HG03575 (cell line): ENCODE measurements around the gene P2RY11.
A peak's percentile ranks its signal among the peaks of the same experiment; 100 is the strongest.

Experiments used
- ATAC-seq: cut with Tn5 transposase; IDR thresholded peaks from one replicate; pipeline ENCODE4 v1.9.1; 2021; ENCODE audit not compliant: unreplicated experiment, insufficient number of reproducible peaks, low FRiP score; ENCODE audit errors: extremely low read depth

Gene P2RY11

GRCh38 chr19:10091895-10092641 lies 19.4 kb upstream of the P2RY11 start:
- ATAC-seq: no peak

- ATAC-seq: no peak
Measured at GRCh38 chr19:10092648-10093294, 18.7 kb upstream of the P2RY11 start.

DNA sequence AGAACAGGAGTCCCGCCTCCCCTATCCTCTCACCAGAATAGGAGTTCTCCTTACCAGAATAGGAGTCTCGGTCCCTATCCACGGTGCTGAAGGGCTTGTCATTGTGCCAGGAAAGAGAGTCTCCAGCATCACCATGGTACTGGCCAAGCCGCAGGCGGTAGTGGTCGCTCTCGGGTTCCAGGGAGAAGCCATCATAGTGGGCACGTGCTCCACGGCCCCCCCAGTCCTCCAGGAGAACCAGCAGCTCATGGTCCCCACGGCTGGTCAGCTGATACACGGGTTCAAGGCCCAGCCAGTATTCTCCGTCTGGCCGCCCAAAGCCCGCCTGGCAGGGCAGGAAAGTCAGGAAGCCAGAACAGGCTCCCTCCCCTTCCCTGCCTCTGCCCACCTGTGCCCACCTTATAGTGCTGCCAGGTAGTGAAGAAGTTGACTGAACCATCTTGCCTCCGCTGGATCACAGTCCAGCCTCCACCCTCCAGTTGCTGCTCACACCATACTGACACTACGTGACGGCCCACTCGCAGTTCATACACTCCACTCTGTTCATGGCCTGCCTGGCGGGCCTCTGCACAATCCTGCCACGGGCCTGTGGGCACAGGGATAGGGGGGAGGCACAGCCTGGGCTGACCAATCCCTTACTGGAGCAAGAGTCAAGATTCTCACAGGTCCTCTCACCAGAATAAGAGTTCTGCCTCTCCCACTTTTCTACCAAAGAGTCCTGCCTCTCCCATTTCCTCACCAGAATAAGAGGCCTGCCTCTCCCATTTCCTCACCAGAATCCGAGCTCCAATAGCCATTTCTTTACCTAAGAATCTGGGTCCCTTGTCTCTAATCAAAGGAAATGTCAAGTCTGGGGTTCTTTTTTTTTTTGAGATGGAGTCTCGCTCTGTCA lies 18.0 kb upstream of the P2RY11 start:
- no peak for ATAC-seq

GRCh38 chr19:10095622-10095947 lies 15.9 kb upstream of the P2RY11 start:
- no peak for ATAC-seq

DNA sequence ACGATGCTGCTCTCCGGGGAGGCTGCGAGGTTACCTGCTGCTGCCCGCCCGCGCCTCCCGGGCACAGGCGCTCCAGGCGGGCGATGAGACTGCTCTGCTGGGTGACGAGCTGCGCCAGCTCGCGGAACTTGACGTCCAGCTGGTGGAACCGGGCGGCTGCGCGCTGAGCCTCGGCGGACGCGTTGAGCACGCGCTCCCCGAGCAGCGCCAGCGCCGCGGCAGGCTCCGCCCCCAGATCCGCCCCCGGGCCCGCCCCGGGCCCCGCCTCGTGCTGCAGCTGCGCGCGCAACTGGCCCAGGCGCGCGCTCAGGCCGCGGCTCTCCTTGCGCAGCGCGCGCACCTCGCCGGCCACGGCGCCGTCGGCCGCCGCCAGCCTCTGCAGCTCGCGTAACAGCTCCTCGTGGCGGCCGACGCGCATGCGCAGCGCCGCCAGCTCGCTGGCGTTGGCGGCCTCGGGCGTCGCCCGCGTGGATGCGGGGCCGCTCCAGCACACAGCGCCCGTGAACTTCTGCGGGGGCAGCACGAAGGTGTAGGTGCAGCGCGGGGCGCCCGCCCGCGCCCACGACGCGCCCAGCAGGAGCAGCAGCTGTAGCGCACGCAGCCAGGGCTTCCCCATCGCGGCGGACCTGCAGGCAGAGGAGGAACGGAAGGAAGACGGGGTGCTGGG lies 15.4 kb upstream of the P2RY11 start:
- no peak for ATAC-seq

GRCh38 chr19:10096615-10096963 lies 14.9 kb upstream of the P2RY11 start:
- ATAC-seq: no peak

GRCh38 chr19:10100163-10100785 lies 11.2 kb upstream of the P2RY11 start:
- no peak for ATAC-seq

GRCh38 chr19:10102787-10103236 lies 8.7 kb upstream of the P2RY11 start:
- ATAC-seq: no peak

DNA sequence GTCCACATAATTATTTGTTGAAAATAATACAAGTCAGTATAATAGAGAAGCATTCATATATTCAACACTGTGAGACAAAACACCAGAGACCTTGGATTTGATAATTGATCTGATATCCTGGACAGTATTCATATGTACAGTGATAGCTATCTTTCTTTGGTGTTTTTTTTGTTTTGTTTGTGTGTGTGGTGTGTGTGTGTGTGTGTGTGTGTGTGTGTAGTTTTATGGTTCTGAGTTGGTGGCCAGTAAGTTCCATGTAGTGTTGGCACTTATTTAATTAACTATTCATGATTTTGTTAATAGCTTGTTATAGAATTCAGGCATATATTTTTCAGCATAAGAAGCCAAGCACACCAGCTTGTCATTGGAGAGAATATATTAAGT lies 7.4 kb upstream of the P2RY11 start:
- ATAC-seq: no peak

GRCh38 chr19:10104665-10105508 lies 6.6 kb upstream of the P2RY11 start:
- peak; percentile 29 for ATAC-seq

DNA sequence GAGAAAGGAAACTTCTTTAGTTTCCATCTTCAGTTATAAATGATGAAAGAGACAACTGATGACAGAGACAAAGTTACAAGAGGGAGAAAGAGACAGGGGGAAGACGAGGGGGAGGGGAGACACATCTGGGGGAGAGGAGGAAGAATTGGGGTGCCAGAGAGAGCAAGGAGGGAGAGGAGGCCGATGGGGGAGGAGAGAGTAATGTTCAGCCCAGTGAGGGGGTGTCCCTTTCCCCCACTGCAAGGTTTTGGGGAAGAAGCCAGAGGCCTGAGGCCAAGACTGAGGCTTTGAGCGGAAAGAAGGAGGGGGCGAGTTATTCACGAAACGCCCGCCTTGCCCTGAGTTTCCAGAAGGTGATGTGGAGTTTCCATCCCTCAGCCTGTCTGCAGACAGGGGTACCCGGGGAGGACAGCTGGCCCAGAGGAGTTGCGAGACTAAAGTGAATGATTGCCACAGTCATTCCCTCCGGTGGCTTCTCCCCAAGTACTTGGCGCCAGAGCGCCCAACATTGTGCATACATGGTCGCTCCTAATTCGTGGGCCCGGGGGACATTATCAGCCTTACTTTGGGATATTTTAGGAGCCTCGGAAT lies 5.9 kb upstream of the P2RY11 start:
- peak; percentile 15 for ATAC-seq

DNA sequence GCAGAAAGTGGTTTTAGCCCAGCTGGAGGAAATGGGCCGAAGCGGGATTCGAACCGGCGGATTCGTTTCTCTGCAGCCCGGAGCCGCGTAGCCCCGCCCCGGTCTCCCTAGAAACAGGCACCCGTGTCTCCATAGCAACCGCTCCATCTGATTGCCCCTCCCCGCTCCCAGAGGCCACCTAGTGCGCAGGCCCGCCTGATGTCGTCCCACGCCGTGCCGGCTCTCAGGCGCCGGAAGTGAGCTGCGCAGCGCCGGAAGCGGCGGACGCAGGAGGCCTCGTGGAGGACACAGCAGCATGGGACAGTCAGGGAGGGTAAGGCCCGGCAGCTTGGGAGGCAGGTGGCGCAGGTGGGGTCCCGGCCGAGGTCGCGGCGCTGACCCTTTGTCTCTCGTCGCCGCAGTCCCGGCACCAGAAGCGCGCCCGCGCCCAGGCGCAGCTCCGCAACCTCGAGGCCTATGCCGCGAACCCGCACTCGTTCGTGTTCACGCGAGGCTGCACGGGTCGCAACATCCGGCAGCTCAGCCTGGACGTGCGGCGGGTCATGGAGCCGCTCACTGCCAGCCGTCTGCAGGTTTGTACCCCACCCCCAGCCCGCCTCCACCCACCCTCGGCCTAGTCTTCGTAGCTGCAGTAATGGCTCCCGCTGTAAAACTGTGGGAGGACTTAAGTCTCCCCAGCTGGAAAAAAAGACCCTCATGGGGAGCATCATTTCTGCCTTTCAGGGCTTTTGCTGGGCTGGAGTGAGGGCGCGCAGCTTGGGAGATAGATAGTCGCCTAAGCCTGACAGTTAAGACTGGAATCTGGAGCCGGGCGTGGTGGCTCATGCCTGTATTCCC lies 5.2 kb upstream of the P2RY11 start, which contains the start of gene PPAN:
TSS of gene PPAN (plus strand) at position 263 of the 837 bp plus-strand sequence. CDS start at position 296, 33 bp downstream.
- ATAC-seq: peak; percentile 21

DNA sequence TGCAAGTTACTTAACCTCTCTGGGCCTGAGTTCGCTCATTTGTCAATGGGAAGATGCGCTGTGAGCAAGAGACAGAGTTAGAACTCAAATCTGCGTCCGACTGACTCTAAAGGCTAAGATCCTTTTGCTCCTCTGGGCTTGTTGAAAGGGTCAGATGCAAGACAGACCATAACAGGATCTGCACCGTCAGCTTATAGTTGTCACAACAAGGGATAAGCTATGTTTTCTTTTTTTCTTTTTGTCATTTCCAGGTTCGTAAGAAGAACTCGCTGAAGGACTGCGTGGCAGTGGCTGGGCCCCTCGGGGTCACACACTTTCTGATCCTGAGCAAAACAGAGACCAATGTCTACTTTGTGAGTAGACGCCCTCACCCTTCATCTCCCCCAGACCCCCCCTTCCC lies 4.2 kb upstream of the P2RY11 start:
- ATAC-seq: no peak

DNA sequence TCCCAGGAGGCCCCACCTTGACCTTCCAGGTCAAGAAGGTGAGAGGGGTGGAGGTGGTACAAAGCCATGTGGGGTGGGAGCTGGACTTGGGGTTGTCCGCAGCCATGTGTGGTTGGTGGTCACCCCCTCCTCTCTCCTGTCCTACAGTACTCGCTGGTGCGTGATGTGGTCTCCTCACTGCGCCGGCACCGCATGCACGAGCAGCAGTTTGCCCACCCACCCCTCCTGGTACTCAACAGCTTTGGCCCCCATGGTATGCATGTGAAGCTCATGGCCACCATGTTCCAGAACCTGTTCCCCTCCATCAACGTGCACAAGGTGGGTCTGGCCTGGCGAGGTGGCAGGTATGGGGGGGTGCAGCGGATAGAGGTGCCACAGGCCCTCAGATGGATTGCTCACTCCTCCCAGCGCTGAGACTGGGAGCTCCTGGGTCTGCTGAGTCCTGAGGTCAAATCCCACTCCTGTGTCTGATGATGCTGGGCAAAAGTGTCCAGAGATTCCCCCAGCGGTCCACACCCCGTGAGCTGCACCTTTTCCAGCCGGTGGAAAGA lies 3.6 kb upstream of the P2RY11 start:
- no peak for ATAC-seq

- no peak for ATAC-seq
Measured at GRCh38 chr19:10109528-10109927, 2.0 kb upstream of the P2RY11 start.

DNA sequence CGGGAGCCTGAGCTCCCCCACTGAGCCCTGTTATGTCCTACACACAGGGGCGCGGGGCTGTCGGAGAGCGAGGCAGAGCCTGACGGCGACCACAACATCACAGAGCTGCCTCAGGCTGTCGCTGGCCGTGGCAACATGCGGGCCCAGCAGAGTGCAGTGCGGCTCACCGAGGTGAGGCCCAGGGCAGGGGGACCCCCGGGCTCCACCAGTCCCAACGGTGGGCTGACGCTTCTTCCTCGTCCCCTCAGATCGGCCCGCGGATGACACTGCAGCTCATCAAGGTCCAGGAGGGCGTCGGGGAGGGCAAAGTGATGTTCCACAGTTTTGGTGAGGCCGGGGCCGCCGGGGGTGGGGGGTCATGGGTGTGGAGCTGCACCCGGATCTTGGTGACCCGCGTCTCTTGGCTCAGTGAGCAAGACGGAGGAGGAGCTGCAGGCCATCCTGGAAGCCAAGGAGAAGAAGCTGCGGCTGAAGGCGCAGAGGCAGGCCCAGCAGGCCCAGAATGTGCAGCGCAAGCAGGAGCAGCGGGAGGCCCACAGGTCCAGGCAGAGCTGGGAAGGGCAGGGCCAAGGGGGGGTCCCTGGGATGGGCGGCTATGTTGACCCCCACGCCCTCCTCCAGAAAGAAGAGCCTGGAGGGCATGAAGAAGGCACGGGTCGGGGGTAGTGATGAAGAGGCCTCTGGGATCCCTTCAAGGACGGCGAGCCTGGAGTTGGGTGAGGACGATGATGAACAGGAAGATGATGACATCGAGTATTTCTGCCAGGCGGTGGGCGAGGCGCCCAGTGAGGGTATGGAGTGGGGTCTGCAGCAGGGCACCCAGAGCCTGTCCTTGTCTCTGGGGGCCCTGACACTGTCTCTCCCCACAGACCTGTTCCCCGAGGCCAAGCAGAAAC lies 1.2 kb upstream of the P2RY11 start:
- ATAC-seq: no peak
